ENCODE results near the gene ESYT1. TPM values are rescaled to one million over a fixed set of nuclear protein-coding genes. Genes with fewer than 3 reads are reported as not detected.
A peak's percentile ranks its signal among the peaks of the same experiment; 100 is the strongest.

Gene ESYT1
- total RNA-seq, 1 donor from 2014 or later: 75.3 TPM

DNA sequence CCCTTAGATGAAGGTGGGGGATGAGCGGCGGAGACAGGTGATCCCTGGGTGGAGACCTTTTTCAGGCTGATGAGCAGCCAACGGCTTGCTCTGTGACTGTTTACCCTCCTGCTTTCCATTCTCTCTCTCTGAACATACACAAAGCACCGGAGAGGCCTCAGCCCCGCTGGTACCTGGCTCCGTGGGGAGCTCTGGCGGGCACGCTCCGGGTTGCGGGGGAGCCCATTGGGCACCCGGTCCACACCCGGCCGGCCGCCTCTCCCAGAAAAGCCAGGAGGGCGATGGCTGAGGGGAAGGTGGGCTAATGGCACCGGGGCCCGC, 60.7 kb downstream of the ESYT1 start:
- peaks cover 10% of the 10 kb centered on the region for H3K4me1 ChIP-seq
- peaks cover 45% of the 10 kb centered on the region for H3F3A ChIP-seq (ENCODE audit: low read depth)
- peak overlapping the region; percentile 96 for H3K4me3 ChIP-seq
- H3K27ac ChIP-seq: peak overlapping the region; percentile 88
- no peaks in the 10 kb centered on the region for H3K27me3 ChIP-seq
- DNase-seq (ENCODE audit: low spot score): no peak
- Mint-ChIP-seq H3K27me3 (ENCODE audit: insufficient read depth, low read depth) (peaks cover 20% of the 10 kb centered on the region), H3K27ac (peak overlapping the region; percentile 94), H3K4me3 (peak overlapping the region; percentile 94), H3K4me1 (peaks cover 26% of the 10 kb centered on the region), H3K9me3 (peaks cover 9% of the 10 kb centered on the region), H3K36me3 (peaks cover 17% of the 10 kb centered on the region)
- peaks cover 49% of the 10 kb centered on the region for H3K79me2 ChIP-seq (ENCODE audit: low read depth)
- no peaks in the 10 kb centered on the region for H3K9me3 ChIP-seq (ENCODE audit: low read depth)
- TF ChIP-seq CTCF (IDR thresholded peaks at IDR 0.05): no peak
- no peak for TF ChIP-seq EZH2 (IDR thresholded peaks at IDR 0.05)
- no peak for TF ChIP-seq EZH2phosphoT487 (IDR thresholded peaks at IDR 0.05)
- H3K36me3 ChIP-seq: peaks cover 20% of the 10 kb centered on the region
- peak overlapping the region; percentile 88 for H3K9ac ChIP-seq
- peaks cover 20% of the 10 kb centered on the region for H4K20me1 ChIP-seq (ENCODE audit: low read depth)
- H2AFZ ChIP-seq (replicated peaks): no peak overlapping the region
- peak overlapping the region; percentile 93 for H3K4me2 ChIP-seq

- peak; percentile 97 for DNase-seq (ENCODE audit: low spot score)
- Histone ChIP-seq H3K27ac (peak within 1 kb of the TSS; percentile 88), H3K4me2 (peak within 1 kb of the TSS; percentile 93), H3K4me3 (peak within 1 kb of the TSS; percentile 96), H3K36me3 (peaks cover 17% of the 10 kb centered on the region), H3K9ac (peak within 1 kb of the TSS; percentile 88), H3K27me3 (no peaks in the 10 kb centered on the region), H4K20me1 (ENCODE audit: low read depth) (peaks cover 20% of the 10 kb centered on the region), H2AFZ (replicated peaks) (peak within 1 kb of the TSS; percentile 92), H3F3A (ENCODE audit: low read depth) (peaks cover 45% of the 10 kb centered on the region), H3K79me2 (ENCODE audit: low read depth) (peaks cover 47% of the 10 kb centered on the region), H3K9me3 (ENCODE audit: low read depth) (no peaks in the 10 kb centered on the region), H3K4me1 (peaks cover 10% of the 10 kb centered on the region)
- Mint-ChIP-seq H3K27ac (peak within 1 kb of the TSS; percentile 98), H3K36me3 (peaks cover 14% of the 10 kb centered on the region), H3K9me3 (peaks cover 9% of the 10 kb centered on the region), H3K4me3 (peak within 1 kb of the TSS; percentile 95), H3K4me1 (peaks cover 26% of the 10 kb centered on the region), H3K27me3 (ENCODE audit: insufficient read depth, low read depth) (peaks cover 20% of the 10 kb centered on the region)
- TF ChIP-seq CTCF (IDR thresholded peaks at IDR 0.05) (peak; percentile 66), EZH2phosphoT487 (IDR thresholded peaks at IDR 0.05) (no peak)
These were observed 61.2 kb downstream of the ESYT1 start, which contains the start of gene SMARCC2 for GRCh38 chr12:56189099-56189917. Gene SMARCC2, minus strand, starts transcription at chr12:56189483. Its CDS starts 22 bp downstream, at chr12:56189461.

DNA sequence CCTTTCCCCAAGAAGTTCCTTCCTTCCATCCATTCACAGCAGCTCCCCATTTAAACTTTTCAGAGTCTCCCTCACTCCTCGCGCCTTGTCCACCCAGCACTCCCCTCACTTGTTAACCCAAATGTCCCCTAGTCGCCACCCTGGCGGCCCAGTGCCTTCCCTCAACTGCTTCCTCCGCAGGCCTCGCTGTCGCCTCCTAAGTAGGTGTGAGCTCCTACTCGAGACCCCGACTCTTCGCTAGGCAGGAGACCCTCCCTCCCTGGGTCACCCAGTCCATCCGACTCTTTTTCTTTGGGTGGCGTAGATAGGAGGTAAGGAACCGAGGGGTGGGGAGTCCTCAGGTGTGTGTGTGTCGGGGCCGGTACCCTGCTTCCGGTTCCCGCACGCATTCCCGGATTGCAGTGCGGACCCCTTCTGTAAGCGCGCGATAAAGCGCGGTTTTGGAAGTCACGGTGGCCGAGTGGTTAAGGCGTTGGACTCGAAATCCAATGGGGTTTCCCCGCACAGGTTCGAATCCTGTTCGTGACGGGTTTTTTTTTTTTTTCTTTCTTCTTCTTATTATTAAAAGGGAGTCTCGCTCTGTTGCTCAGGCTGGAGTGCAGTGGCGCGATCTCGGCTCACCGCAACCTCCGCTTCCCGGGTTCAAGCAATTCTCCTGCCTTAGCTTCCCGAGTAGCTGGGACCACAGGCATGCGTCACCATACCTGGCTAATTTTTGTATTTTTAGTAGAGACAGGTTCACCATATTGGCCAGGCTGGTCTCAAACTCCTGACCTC, 62.0 kb downstream of the ESYT1 start:
- peak overlapping the region; percentile 98 for H3K27ac Mint-ChIP-seq
- TF ChIP-seq CTCF (IDR thresholded peaks at IDR 0.05): no peak
- no peak for TF ChIP-seq EZH2 (IDR thresholded peaks at IDR 0.05)
- TF ChIP-seq EZH2phosphoT487 (IDR thresholded peaks at IDR 0.05): no peak
- H3K4me2 ChIP-seq: peak overlapping the region; percentile 90

More for the DNA sequence above, 62.0 kb downstream of the ESYT1 start:
- Mint-ChIP-seq H3K36me3 (peaks cover 9% of the 10 kb centered on the region), H3K9me3 (peaks cover 9% of the 10 kb centered on the region), H3K4me1 (peaks cover 26% of the 10 kb centered on the region), H3K4me3 (peak overlapping the region; percentile 95), H3K27me3 (ENCODE audit: insufficient read depth, low read depth) (peaks cover 20% of the 10 kb centered on the region)
- Histone ChIP-seq H3K9ac (peak overlapping the region; percentile 47), H2AFZ (replicated peaks) (peak overlapping the region; percentile 92), H3K4me3 (peak overlapping the region; percentile 96), H3K79me2 (ENCODE audit: low read depth) (peaks cover 39% of the 10 kb centered on the region), H3F3A (ENCODE audit: low read depth) (peaks cover 45% of the 10 kb centered on the region), H3K36me3 (peaks cover 11% of the 10 kb centered on the region), H4K20me1 (ENCODE audit: low read depth) (peaks cover 20% of the 10 kb centered on the region), H3K27ac (peak overlapping the region; percentile 84), H3K27me3 (no peaks in the 10 kb centered on the region), H3K4me1 (peaks cover 10% of the 10 kb centered on the region), H3K9me3 (ENCODE audit: low read depth) (no peaks in the 10 kb centered on the region)
- peak; percentile 88 for DNase-seq (ENCODE audit: low spot score)

Measured in neural progenitor cell (in vitro differentiated cells).